Transverse colon (tissue), 4 donors: ENCODE measurements around the gene MSMO1. TPM values are rescaled to one million over a fixed set of nuclear protein-coding genes. Genes with fewer than 3 reads are reported as not detected.

Source experiments
- DNase-seq: peaks from one replicate; pipeline ENCODE4 v3.0.0-alpha.2; 2019
- H3K27ac ChIP-seq, 4 donors: fragments of 200-600 bp; sonication (generic); 2 replicates each; pipeline ENCODE4 v1.5.1; 2016 to 2018; ENCODE audit warnings: inconsistent platforms in 4 of 4
- H3K27me3 ChIP-seq: fragments of 200-600 bp; sonication (generic); 2 replicates; pipeline ENCODE4 v1.5.1; 2017; ENCODE audit warnings: inconsistent platforms
- H3K36me3 ChIP-seq, 4 donors: fragments of 200-600 bp; sonication (generic); 2 replicates each; pipeline ENCODE4 v1.5.1; 2017 to 2019; ENCODE audit warnings: inconsistent platforms in 4 of 4
- H3K4me1 ChIP-seq, 4 donors: fragments of 200-600 bp; sonication (generic); 2 replicates each; pipeline ENCODE4 v1.5.1; 2017 to 2020; ENCODE audit warnings: inconsistent platforms in 4 of 4
- H3K4me3 ChIP-seq, 4 donors: fragments of 200-600 bp; sonication (generic); 1 replicate in 1 of 4; 2 replicates in 3 of 4; pipeline versions ENCODE4 v1.5.1 to v1.6.1; 2017 to 2019; ENCODE audit warnings: inconsistent platforms in 4 of 4
- H3K9me3 ChIP-seq, 2 donors: fragments of 200-600 bp; sonication (generic); 2 replicates each; pipeline ENCODE4 v1.5.1; 2017 to 2019; ENCODE audit warnings: inconsistent platforms in 2 of 2
- EP300 ChIP-seq: sonication (generic); formaldehyde crosslinking; IDR thresholded peaks from one replicate; pipeline ENCODE4 v1.6.1; 2017; ENCODE audit warnings: antibody characterized with exemption, low read depth
- POLR2A ChIP-seq: fragments of 450-650 bp; IDR thresholded peaks from one replicate; pipeline ENCODE4 v1.6.1; 2016; ENCODE audit warnings: antibody characterized with exemption, mild to moderate bottlenecking, moderate library complexity
- POLR2AphosphoS5 ChIP-seq, 3 donors: sonication (generic); formaldehyde crosslinking; IDR thresholded peaks; one replicate each; pipeline ENCODE4 v1.6.1; 2016; ENCODE audit warnings: antibody characterized with exemption in 3 of 3
- WGBS, 2 donors: methylation state at CpG; one replicate each; pipeline ENCODE4 v1.1.5; 2018; ENCODE audit warnings: low coverage in 1 of 2; 5-methylcytosine and 5-hydroxymethylcytosine counted together
- in situ Hi-C, 4 donors: fragments of 200-750 bp; cut with MboI; loops; one replicate each; pipeline versions ENCODE4 v1.15.0 to v1.15.1; 2017; ENCODE audit warnings: low sequenced_read_pairs in 3 of 4, low pct_ligation_motif_present in 1 of 4, low pct_unique_long_range_greater_than_20kb in 1 of 4
- intact Hi-C: fragments of 100-400 bp; cut with DNase I; formaldehyde crosslinking; loops from one replicate; pipeline ENCODE4 v1.15.1; 2023; ENCODE audit warnings: low total_unique reads
- total RNA-seq, 4 donors: library from RNA; depleted of rRNA; stranded (reverse); fragments of >200 nt; gene quantifications; one replicate each; pipeline ENCODE4 v1.1.0, GENCODE V29; 2016
- TF ChIP-seq, protein P1 (sequence below), 5 experiments: fragments of 200-600 bp in 3 of 5; fragments of 450-650 bp in 2 of 5; sonication (generic) in 3 of 5; IDR thresholded peaks; 1 replicate in 2 of 5; 2 replicates in 3 of 5; pipeline ENCODE4 v1.5.1; 2016 to 2017; ENCODE audit warnings: antibody characterized with exemption in 5 of 5, inconsistent platforms in 3 of 5, mild to moderate bottlenecking in 2 of 5, moderate library complexity in 1 of 5

Gene MSMO1
- total RNA-seq, 4 donors from 2014 or later = 30.3 to 58.0 (median 36.5) TPM

DNA sequence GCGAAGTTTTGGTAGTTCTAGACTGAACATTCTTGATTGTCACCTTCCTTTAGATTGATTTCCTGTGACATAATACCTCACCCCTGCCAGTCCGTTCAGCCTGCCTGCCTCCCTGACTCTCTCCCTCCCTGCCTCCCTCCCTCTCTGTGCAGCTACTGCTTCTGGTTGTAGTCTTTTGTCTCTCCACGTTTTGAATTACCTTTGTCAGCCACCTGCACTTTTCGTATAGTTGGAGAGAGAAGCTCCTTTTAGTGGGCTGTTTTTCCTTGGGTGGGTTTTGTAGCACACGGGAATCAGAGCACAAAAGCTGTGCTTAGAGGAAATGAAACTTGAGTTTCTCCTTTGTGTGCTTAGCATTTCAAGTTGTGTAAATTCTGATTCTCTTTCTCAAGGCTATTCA, 32.6 kb upstream of the MSMO1 start:
- H3K4me3 ChIP-seq = no peak overlapping the region
- 56 to 70% methylated on average over 5 of the region's 5 CpGs for WGBS, 2 donors
- intact Hi-C loops = no loop called here

DNA sequence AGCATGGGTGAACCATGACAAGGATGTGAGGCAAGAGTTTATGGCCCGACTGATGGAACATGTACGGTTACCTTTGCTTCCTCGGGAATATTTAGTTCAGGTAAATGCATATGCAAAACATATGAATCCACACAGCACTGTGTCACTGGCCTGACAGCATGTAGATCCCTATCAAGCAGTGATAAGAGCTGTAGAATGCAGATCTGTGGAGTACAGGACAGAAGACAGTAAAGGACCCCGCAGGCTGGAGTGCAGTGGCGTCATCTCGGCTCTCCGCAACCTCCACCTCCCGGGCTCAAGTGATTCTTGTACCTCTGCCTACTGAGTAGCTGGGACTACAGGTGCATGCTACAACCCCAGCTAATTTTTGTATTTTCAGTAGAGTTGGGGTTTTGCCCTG, 29.8 kb upstream of the MSMO1 start:
- no peak overlapping the region for H3K27ac ChIP-seq
- intact Hi-C loops = no loop called here
- WGBS, 2 donors = 98 to 100% methylated on average over 3 to 8 of the region's 8 CpGs

More for the DNA sequence above, 32.6 kb upstream of the MSMO1 start:
- DNase-seq = no peak
- Histone ChIP-seq H3K9me3 (no peaks in the 10 kb centered on the region), H3K4me1 (no peaks in the 10 kb centered on the region), H3K36me3 (no peaks in the 10 kb centered on the region), H3K27ac (no peak overlapping the region), H3K27me3 (no peaks in the 10 kb centered on the region)
- TF ChIP-seq, protein P1, sequence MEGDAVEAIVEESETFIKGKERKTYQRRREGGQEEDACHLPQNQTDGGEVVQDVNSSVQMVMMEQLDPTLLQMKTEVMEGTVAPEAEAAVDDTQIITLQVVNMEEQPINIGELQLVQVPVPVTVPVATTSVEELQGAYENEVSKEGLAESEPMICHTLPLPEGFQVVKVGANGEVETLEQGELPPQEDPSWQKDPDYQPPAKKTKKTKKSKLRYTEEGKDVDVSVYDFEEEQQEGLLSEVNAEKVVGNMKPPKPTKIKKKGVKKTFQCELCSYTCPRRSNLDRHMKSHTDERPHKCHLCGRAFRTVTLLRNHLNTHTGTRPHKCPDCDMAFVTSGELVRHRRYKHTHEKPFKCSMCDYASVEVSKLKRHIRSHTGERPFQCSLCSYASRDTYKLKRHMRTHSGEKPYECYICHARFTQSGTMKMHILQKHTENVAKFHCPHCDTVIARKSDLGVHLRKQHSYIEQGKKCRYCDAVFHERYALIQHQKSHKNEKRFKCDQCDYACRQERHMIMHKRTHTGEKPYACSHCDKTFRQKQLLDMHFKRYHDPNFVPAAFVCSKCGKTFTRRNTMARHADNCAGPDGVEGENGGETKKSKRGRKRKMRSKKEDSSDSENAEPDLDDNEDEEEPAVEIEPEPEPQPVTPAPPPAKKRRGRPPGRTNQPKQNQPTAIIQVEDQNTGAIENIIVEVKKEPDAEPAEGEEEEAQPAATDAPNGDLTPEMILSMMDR (IDR thresholded peaks at IDR 0.05) = no peak
- in situ Hi-C loops = no loop called here

DNA sequence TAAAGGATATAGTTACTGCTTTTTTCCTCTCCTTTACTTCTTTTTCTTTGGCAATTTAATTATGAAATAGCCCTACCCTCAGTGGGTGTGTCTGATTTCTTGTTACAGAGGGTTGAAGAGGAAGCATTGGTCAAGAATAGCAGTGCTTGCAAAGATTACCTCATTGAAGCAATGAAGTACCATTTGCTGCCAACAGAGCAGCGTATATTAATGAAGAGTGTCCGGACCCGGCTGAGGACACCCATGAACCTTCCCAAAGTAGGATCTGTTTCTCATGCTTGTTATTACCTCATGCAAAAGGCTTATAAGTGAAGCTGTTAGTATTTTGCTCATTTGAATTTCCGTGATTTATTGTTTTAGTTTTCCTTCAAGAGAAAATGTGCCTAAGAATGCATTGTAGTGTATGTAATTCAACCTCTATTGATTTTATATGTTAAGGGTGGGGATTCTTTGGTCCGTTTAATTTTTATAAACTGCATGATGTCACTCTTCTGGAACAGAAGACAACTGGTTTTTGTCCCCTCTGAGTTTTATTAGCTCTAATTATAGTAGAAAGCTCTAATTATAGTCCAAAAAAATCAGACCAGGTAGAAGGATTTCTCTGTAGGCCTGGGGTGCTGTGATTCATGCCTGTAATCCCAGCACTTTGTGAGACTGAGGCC, 27.9 kb upstream of the MSMO1 start:
- no peak for TF ChIP-seq POLR2A
- TF ChIP-seq, protein P1 (IDR thresholded peaks at IDR 0.05) = no peak
- TF ChIP-seq EP300 = no peak
- no peak for TF ChIP-seq POLR2AphosphoS5 (IDR thresholded peaks at IDR 0.05)
- Histone ChIP-seq H3K4me1 (peaks cover 0 to 11% (median 0%) of the 10 kb centered on the region in 4 donors), H3K9me3 (no peaks in the 10 kb centered on the region), H3K27ac (no peak overlapping the region), H3K36me3 (no peaks in the 10 kb centered on the region), H3K4me3 (no peak overlapping the region), H3K27me3 (no peaks in the 10 kb centered on the region)
- in situ Hi-C loops = no loop called here
- no peak for DNase-seq
- intact Hi-C loops = no loop called here
- 79 to 92% methylated on average over 2 to 5 of the region's 5 CpGs for WGBS, 2 donors

More for the DNA sequence above, 29.8 kb upstream of the MSMO1 start:
- H3K27me3 ChIP-seq = no peaks in the 10 kb centered on the region
- TF ChIP-seq POLR2A (no peak), EP300 (no peak), POLR2AphosphoS5 (IDR thresholded peaks at IDR 0.05) (no peak)
- TF ChIP-seq, protein P1 (IDR thresholded peaks at IDR 0.05) = no peak
- H3K36me3 ChIP-seq = no peaks in the 10 kb centered on the region
- no peaks in the 10 kb centered on the region for H3K9me3 ChIP-seq
- DNase-seq = no peak
- no peak overlapping the region for H3K4me3 ChIP-seq
- peaks cover 0 to 11% (median 0%) of the 10 kb centered on the region in 4 donors for H3K4me1 ChIP-seq
- in situ Hi-C loops = no loop called here

DNA sequence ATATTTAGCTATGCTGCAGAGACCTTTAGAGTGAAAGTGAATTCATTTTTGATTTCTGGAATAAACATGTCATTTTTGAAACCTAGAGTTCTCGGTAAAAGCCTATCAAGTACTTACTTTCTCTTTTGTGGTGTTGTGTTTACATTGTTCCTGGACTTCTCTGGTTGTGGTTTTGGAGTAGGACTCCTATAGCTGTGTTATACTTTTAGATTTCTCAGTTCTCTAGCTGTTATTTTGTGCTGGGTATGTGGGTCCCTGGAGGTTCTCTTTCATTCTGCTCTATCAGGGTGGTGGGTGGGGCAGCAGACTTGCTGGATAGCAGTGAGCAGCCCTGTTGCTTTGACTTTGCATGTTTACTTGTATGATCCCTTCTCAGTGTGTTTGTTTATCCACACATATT, 25.6 kb upstream of the MSMO1 start:
- no peak overlapping the region for H3K27ac ChIP-seq
- DNase-seq = no peak
- H3K36me3 ChIP-seq = no peaks in the 10 kb centered on the region
- H3K4me3 ChIP-seq = peak overlapping the region in 1 of 4 donors; percentile 25
- intact Hi-C loops (no loop called here), in situ Hi-C loops (no loop called here)
- H3K9me3 ChIP-seq = no peaks in the 10 kb centered on the region
- H3K4me1 ChIP-seq = peaks cover 0 to 11% (median 0%) of the 10 kb centered on the region in 4 donors
- no peaks in the 10 kb centered on the region for H3K27me3 ChIP-seq
- TF ChIP-seq EP300 = no peak
- TF ChIP-seq POLR2AphosphoS5 (IDR thresholded peaks at IDR 0.05) = no peak
- TF ChIP-seq, protein P1 (IDR thresholded peaks at IDR 0.05) = no peak
- TF ChIP-seq POLR2A = no peak
- WGBS, 2 donors = 13 to 26% methylated on average over 1 of the region's 1 CpG
